H7 (cell line): ENCODE data around the gene DLX4. TPM values are rescaled to one million over a fixed set of nuclear protein-coding genes. Genes with fewer than 3 reads are reported as not detected.
A peak's percentile ranks its signal among the peaks of the same experiment; 100 is the strongest.

Experiments used
- DNase-seq: peaks from one replicate; pipeline ENCODE4 v3.0.0; 2012
- H3K27me3 ChIP-seq: 2 replicates; pipeline ENCODE4 v1.6.0; 2011; ENCODE audit warnings: mild to moderate bottlenecking, low read length; ENCODE audit not compliant: control insufficient read depth, insufficient read depth
- H3K36me3 ChIP-seq: replicated peaks from 2 replicates; pipeline ENCODE4 v1.5.1; 2011; ENCODE audit warnings: low read length; ENCODE audit not compliant: control insufficient read depth, insufficient read depth
- H3K4me3 ChIP-seq: 2 replicates; pipeline ENCODE4 v1.5.1; 2011; ENCODE audit warnings: low read depth, mild to moderate bottlenecking, control low read depth, low read length, moderate library complexity; ENCODE audit not compliant: insufficient read depth
- total RNA-seq: library from RNA; depleted of rRNA; stranded (reverse); fragments of >200 nt; shearing (Covaris generic); gene quantifications from 2 replicates; pipeline ENCODE4 v1.2.3, GENCODE V29; 2014

DLX4 gene
- total RNA-seq, 1 experiment from 2014 or later: 1.0 TPM

DNA sequence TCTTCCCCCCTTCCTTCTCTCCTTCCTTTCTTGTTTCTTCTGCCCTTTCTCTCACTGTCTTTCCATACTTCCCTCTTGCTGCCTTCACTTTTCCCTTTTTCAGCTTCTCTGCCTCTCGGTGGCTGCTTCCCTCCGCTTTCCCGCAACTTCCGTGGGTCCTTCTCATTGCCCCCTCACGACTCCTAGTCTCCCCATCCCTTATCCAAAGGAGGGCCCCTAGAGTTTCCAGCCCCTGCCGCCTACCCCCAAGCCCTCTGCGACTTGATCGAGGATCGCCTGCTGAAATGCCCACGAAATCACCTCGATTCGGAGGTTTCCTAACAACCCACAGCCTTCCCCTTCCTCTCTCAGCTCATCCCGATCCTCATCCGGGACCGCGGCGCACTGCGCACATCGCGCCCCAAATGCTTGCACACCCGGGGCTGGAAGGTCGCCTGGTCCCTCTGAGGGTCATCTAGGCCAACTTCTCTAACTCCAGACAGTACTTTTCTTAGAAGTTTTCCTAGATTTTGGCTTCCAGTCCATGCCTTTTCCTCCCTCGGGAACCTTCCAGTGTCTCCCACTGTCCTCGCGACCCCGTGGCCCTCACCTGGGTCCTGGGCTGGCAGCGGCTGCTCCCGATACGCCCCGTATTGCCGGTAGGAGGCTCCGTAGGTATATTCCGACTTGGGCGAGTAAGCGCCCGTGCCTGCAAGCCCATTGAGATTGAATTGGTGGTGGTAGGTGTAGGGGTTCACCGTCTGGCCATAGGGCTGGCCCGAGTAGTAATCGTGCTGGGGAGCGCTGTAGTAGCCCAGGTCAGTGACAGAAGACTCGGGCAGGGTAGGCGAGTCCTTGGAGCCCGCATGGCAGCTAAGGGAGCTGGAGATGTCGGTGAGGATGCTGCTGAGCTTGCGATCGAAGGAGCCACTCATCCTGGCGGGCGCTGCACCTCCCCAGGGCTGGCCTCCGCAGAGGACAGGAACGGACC lies 25.4 kb downstream of the DLX4 start:
- DNase-seq: peak; percentile 73

DNA sequence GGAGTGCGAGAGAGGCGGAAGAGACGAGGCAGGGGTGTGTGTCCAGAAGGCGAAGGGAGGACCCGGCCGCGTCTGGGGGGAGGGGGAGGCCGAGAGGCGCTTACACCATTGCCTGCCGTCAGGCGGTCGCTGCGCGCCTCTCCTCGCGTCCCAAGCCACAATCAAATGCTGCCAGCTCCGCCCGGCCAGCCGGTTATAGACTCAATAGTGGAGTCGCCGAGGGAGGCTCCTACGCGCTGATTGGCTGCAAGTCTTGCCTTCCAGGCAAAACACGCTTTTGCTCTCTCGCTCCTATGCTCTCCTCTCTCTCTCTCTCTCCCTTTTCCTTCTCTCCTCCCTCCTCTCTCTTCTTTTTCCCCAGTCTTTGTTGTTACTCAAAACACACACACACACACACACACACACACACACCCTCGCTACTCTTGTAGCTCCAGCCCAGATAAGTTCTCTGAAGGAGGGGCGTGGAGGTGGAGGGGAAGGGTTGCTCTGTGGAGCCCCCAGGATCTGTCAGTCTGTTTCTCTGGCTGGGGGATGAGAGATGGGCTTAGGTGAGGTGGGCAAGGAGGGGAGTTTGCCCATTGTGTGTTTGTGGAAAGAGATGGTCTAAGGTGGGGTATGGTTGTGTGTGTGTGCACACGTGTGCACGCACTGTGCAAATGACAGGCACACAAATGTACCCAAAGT lies 26.2 kb downstream of the DLX4 start, which contains the start of gene DLX3:
Gene DLX3 (minus strand): TSS at position 170 of the 684 bp plus-strand sequence. CDS start 226 bp downstream, outside the sequence.
- peak; percentile 90 for DNase-seq
- no peaks in the 10 kb centered on the region for H3K36me3 ChIP-seq
- H3K27me3 ChIP-seq: peaks cover 82% of the 10 kb centered on the region
- peak within 1 kb of the TSS; percentile 35 for H3K4me3 ChIP-seq

More for the DNA sequence above, 25.4 kb downstream of the DLX4 start:
- Histone ChIP-seq H3K4me3 (peak overlapping the region; percentile 42), H3K36me3 (no peaks in the 10 kb centered on the region), H3K27me3 (peaks cover 87% of the 10 kb centered on the region)

DNA sequence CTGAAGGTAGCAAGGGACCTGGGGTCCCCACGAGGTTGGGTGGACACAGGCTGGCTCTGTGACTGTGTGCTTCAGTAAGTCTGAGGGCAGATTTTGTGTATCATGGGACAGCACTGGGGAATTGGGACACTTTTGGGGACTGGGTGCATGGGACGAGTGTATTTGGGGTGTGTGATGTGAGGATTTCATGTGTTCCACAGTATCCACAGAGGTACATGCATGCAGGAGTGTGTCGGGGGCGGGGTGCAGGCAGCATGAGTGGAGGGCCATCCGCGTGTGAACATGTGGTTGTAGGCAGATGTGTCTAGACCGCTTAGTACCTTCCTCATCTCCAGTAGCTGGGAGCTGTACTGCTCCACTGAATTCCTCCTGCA lies 27.1 kb downstream of the DLX4 start:
- Histone ChIP-seq H3K36me3 (no peaks in the 10 kb centered on the region), H3K27me3 (peaks cover 74% of the 10 kb centered on the region), H3K4me3 (no peak overlapping the region)
- no peak for DNase-seq

DNA sequence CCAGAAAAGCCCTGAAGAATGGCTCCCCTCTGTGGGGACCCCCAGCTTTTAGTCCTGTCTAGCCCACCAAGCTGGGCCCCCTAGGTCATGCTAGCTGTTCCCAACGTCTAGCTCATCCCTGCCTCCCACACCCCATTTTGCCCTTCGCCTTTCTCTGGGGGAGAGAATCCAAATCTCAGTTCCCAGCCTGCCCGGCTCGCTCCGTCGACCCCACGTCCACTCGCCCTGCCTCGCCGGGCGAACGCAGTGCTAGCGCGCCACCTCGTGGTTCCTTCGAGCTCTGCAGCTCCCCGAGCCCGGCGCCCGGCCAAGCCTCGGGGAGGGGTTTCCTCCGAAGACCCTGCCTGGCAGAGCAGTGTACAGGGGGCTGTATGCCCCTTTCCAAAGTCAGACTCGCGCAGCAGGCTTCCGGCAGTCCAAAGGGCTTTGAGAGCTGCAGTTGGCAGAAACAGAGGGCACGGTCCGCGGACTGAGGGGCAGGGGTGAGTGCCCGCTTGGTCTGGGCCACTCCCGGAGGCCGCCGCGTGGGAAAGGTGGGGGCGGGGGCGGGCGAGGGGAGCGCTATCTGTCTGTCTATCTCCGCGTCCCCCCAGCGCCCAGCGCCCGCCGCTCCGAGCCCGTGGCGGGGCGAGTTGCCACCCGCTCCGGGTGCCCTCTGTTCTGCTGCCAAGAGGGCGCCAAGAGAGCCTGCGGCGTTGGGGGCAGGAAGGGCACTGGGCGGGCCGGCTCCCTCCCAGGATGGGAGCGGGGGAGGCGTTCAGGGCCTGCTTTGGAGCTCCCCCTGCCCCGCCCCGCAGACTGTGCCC lies 27.7 kb downstream of the DLX4 start:
- DNase-seq: peak; percentile 93
- H3K4me3 ChIP-seq: peak overlapping the region; percentile 35; the same call in 1 of the 2 replicates
- no peaks in the 10 kb centered on the region for H3K36me3 ChIP-seq
- H3K27me3 ChIP-seq: peaks cover 73% of the 10 kb centered on the region

DNA sequence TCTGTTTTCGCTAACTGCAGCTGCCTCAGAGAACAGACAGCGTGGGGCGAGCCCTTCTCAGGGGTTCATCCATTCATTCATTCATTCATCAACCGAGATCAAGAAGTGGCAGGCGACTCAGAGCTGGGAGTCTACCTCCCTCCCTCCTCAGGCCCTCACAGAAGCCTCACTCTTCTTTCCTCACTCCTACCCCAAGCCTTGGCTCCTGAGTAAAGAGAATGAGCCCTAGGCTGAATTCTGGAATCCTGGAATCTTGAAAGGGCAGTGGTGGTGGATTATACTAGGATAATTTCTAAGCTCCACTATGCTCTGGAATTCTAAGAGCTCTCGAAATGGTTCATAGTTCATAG lies 28.3 kb downstream of the DLX4 start:
- Histone ChIP-seq H3K36me3 (no peaks in the 10 kb centered on the region), H3K27me3 (peaks cover 70% of the 10 kb centered on the region), H3K4me3 (no peak overlapping the region; the same call in 1 of the 2 replicates)
- no peak for DNase-seq

DNA sequence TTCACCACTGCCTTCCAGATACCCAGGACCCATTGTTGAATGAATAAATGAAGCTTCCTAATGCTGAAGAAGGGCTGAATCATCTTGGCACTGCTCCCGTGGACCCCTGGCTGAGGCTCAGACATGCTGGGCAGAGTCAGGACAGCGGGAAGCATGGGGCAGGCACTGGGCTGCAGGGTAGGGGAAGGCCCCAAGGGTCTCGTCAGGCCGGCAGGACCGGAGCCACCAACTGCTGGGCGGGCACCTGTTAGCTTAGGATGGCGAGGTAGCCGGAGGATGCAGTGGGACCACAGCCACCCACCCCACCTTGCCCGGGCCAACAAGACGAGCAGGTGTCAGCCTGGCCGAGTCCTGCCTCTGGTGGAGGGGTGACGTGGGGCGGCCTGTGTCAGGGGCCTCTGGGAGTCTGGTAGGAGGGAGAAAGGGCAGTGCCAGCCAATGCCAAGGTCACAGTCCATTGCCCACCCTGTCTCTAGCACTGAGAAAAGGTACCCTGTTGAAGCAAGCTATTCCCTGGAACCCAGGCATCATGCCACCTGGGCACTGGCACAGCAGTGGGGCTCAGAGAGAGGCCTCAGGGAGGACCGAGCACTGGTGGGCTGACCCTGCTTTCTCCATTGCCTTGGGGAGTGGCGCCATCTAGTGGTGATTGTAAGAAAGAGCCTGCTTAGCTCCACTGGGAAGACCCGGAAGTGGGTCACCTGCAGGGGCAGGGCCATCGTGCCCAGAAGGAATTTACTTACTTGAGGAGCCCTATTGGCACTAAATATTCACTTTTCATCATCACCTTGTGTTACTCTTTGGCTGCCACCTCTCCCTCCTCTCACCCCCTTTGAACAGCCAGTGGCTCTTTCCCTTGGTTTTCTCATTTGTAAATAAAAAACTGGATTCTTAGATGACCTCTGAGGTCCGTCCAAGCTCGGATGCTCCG lies 29.0 kb downstream of the DLX4 start:
- Histone ChIP-seq H3K36me3 (no peaks in the 10 kb centered on the region), H3K27me3 (peaks cover 62% of the 10 kb centered on the region), H3K4me3 (no peak overlapping the region)
- peak; percentile 92 for DNase-seq

DNA sequence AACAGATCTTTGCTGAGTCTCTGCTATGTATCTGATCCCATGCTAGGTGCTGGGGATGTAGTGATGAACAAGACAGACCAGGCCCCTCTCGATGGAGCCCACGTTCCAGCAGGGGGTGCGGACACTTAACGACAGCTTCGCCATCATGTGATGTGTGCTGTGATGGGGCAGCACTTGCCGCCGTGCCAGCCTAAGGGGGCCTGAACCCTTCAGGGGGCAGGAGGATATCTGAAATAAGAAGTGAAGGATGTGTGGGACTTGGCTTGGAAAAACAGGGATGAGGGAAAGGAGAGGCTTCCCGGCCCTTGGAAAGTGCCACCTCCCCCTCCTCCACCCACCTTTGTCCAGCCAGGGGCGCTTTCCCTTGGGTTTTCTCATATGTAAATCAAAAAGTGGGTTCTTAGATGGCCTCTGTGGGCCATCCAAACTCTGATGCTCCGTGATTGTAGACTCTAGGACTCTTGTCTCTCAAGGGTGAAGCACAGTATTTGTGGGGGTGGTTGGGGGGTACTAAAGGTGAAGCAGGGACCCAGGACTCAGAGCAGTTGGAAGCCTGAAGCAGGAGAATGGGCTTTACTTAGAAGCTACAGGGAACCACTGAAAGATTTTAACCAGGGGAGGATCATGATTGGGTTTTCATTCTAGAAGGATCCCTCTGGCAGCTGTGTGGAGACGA lies 30.0 kb downstream of the DLX4 start:
- H3K4me3 ChIP-seq: no peak overlapping the region
- H3K27me3 ChIP-seq: peaks cover 54% of the 10 kb centered on the region
- no peaks in the 10 kb centered on the region for H3K36me3 ChIP-seq
- DNase-seq: peak; percentile 7

DNA sequence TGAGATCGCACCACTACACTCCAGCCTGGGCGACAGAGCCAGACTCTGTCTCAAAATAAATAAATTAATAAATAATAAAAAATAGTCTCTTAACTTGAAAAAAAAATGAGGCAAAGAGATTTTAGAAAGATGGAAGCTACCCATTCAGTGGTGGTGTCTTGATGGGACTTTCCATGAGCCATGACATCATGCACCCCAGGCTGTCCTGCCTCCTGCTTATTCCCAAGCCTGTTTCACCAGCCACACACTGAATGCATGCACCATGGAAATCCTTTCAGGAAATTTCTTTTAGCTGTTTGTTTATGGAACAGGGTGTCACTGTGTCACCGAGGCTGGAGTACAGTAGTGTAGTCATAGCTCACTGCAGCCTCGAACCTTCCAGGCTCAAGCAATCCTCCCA lies 34.9 kb downstream of the DLX4 start:
- no peaks in the 10 kb centered on the region for H3K36me3 ChIP-seq
- no peak for DNase-seq
- no peak overlapping the region for H3K4me3 ChIP-seq
- peaks cover 11% of the 10 kb centered on the region for H3K27me3 ChIP-seq

DNA sequence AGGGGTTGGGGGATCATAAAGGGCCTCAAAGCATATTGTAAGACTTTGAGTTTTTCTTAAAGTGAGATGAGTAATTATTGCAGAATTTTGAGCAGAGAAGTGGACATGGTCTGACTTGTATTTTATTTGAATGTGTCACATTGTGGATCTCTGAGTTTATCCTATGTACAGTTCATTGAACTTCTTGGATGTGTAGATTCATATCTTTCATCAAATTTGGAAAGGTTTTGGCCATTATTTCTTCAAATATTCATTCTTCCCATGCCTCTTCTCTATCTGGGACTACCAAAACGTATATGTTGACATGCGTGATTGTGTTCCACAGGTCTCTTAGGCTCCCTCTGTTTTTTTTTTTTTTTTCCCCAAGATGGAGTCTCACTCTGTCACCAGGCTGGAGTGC lies 40.3 kb downstream of the DLX4 start:
- Histone ChIP-seq H3K36me3 (no peaks in the 10 kb centered on the region), H3K27me3 (no peaks in the 10 kb centered on the region), H3K4me3 (no peak overlapping the region)
- no peak for DNase-seq

DNA sequence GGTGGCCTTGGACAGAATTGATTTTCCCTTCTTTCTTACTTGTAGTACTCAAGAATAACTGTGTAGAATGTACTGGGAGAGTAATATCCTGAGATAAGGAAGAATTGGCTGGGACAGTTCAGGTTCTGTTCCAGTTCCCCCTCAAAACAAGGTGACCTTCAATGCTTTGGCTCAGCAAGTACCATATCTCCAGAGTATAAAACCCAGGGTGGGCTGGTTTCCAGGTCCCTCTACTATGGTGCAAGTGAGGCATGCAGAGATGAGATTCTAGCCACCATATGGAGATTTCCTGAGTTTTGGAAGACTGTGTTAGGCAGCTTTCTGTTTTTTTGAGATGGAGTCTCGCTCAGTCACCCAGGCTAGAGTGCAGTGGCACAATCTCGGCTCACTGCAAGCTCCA lies 44.1 kb downstream of the DLX4 start:
- Histone ChIP-seq H3K36me3 (no peaks in the 10 kb centered on the region), H3K27me3 (no peaks in the 10 kb centered on the region), H3K4me3 (no peak overlapping the region)
- no peak for DNase-seq

DNA sequence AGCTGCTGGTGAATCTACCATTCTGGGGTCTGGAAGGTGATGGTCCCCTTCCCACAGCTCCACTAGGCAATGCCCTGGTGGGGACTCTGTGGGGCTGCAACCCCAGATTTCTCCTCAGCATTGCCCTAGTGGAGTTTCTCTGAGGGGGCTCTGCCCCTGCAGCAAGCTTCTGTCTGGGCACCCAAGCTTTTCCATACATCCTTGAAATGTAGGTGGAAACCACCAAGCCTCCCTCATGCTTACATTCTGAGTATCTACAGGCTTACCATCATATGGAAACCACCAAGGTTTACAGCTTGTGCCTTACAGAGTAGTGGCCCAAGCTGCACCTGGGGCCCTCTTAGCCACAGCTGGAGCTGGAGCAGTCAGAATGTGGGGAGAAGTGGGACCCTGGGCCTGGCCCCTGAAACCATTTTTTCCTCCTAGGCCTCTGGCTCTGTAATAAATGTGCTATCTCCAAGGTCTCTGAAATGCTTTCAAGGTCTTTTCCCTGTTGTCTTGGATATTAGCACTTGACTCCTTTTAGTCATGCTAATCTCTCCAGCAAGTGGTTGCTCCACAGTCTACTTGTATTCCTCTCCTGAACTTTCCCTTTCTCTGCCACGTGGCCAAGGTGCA lies 45.6 kb downstream of the DLX4 start:
- no peaks in the 10 kb centered on the region for H3K36me3 ChIP-seq
- no peak overlapping the region for H3K4me3 ChIP-seq
- DNase-seq: no peak
- H3K27me3 ChIP-seq: no peaks in the 10 kb centered on the region; the same call in 1 of the 2 replicates

DNA sequence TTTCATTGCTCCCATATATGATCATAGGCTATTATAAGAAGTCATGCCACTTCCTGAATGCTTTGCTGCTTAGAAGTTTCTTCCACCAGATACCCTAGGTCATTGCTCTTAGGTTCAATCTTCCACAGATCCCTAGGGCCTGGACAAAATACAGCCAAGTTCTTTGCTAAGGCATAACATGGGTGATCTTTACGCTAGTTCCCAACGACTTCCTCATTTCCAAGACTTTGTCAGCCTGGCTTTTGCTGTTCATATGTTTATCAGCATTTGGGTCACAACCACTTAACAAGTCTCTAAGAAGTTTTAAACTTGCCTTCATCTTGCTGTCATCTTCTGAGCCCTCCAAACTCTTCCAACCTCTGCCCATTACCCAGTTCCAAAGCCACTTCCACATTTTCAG lies 46.2 kb downstream of the DLX4 start:
- DNase-seq: no peak
- H3K4me3 ChIP-seq: no peak overlapping the region

DNA sequence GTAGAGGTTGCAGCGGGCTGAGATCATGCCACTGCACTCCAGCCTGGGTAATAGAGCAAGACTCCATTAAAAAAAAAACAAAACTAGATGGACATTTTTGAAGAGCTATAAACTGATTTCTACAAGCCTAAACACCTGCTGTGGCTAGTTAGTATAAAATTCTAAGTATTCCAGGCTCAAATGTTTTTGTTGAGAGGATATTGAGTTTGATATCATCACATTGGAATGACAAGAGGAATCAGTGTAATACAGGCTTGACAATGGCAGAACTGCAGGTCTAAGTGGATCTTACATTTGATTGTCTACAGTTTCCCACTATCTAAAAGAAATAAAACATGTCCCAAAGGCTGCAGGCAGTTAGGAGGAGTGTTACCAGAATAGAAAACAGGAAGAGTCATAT lies 49.9 kb downstream of the DLX4 start:
- no peak for DNase-seq
- Histone ChIP-seq H3K36me3 (no peaks in the 10 kb centered on the region), H3K4me3 (no peak overlapping the region), H3K27me3 (no peaks in the 10 kb centered on the region; the same call in 1 of the 2 replicates)

More for the DNA sequence above, 46.2 kb downstream of the DLX4 start:
- H3K27me3 ChIP-seq: no peaks in the 10 kb centered on the region; the same call in 1 of the 2 replicates
- H3K36me3 ChIP-seq: no peaks in the 10 kb centered on the region
